Neural progenitor cell (in vitro differentiated cells): Measurements from ENCODE around the gene PLB1.

Experiments
- CTCF ChIP-seq: fragments of 200-600 bp; sonication (generic); IDR thresholded peaks from 2 replicates; pipeline ENCODE4 v1.5.1; 2017; ENCODE audit warnings: antibody characterized with exemption, mild to moderate bottlenecking
- EZH2 ChIP-seq: fragments of 200-600 bp; sonication (generic); IDR thresholded peaks from 2 replicates; pipeline ENCODE4 v1.6.1; 2017; ENCODE audit warnings: antibody characterized with exemption, mild to moderate bottlenecking, moderate library complexity
- EZH2phosphoT487 ChIP-seq: fragments of 200-600 bp; sonication (generic); IDR thresholded peaks from 2 replicates; pipeline ENCODE4 v1.6.1; 2017; ENCODE audit warnings: antibody characterized with exemption

DNA sequence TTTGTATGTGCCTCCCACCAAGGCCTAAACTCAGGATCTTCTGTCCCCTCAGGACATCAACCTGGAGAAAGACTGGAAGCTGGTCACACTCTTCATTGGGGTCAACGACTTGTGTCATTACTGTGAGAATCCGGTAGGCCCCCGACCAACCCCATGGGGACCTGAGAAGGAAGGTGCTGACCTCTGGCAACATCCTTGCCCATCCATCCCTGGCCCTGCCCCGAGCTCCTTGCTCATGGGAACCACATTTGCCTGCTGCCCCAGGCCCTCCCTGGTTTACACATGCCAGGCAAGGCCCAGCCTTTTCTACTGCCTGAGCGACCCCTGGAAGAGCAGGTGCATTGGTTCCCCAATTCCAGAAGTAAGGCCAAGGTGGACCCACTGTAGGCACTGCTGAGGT is 130.5 kb downstream of the PLB1 start:
- TF ChIP-seq CTCF: no peak
- no peak for TF ChIP-seq EZH2
- no peak for TF ChIP-seq EZH2phosphoT487
